Activated gamma-delta T cell treated with anti-CD3 and anti-CD28 coated beads, Interleukin-2, amount 50 U/mL, for 16 hours (primary cell): ENCODE data around the gene UXS1.
A peak's percentile ranks its signal among the peaks of the same experiment; 100 is the strongest.
"Not testable (repeated sequence)": the region's sequence is repeated elsewhere in the genome, so short reads cannot be mapped to it uniquely, and the experiment has no call there.

ENCODE experiments used
- DNase-seq: peaks from one replicate; pipeline ENCODE4 v3.0.0-alpha.2; 2020; ENCODE audit warnings: low read depth

Gene UXS1

DNA sequence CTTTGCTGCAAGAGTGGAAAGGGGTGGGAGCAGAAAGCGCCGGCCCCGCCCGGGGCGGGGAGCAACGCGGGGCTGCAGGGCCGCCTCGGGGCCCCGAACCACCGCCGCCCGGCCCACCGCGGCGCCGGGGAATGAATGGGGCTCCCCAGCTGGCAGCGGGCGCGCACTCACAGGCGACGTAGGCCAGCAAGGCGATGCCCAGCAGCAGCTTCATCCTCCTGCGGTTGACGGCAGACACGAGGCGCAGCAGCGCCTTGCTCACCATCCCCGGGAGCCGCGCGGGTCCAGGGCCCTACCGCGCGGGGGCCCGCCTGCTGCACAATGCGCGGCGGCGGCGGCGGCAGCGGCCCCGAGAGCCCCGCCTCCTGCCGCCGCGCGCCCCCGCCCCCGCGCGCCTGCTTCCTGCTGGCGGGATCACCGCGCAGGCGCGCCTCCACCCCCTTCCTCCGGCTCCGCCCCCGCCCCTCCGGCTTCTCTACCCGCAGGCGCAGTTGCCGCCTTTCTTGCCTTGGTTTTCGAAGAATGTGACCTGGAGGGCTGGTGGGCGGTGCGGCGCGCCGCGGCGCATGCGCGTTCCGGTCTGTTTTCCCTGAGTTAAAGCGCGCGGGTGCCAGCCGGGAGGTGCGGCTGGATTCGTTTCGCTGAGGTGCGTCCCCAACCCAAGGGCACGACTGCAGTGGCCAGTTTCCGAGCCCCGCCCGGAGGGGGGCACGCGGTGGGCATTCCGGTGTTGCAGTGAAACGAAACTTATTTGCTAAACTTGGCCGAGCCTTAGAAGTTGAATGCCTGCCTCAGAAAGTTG, at the start of gene UXS1:
Gene UXS1, minus strand, starts transcription at position 325 of the 802 bp plus-strand sequence. Its CDS starts 60 bp downstream, at position 265.
- DNase-seq, result peak; percentile 97

DNA sequence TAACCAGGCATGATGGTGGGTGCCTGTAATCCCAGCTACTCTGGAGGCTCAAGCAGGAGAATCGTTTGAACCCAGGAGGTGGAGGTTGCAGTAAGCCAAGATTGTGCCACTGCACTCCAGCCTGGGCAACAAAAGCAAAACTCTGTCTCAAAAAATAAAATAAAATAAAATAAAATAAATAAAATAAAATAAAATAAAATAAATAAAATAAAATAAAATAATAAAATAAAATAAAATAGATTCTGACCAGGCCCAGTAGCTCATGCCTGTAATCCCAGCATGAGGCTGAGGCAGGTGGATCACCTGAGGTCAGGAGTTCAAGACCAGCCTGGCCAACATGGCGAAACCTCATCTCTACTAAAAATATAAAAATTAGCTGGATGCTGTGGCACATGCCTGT, 45.4 kb upstream of the UXS1 start:
- not testable (repeated sequence) for DNase-seq

DNA sequence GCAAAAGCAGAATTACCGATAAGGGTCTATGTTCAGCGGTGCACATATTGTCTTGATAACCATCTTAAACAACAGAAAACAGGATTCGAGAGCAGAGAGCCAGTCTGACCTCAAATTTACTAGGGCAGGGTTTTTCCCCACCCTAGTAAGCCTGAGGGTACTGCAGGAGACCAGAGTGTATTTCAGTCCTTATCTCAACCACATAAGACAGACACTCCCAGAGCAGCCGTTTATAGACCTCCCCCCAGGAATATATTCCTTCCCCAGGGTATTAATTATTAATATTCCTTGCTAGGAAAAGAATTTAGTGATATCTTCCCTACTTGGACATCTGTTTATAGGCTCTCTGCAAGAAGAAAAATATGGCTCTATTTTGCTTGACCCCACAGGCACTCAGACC, 41.3 kb upstream of the UXS1 start:
- DNase-seq, result not testable (repeated sequence)

DNA sequence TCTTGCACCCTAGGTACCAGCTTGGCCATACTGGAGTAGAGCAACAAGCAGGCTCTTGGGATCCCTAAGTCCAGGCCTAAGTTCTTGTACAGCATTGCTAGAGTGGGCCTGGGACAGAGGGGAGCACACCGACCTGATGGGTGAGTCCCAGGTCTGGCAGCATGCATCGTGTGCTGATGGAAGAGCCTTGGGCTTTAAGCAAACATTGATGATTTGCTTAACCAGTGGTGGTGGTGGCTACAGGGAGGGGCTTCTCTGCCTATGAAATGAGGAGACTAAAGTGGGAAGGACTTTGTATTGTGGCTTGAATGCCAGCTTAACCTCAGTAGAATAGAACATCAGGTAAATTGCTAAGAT, 39.2 kb upstream of the UXS1 start:
- no peak for DNase-seq

- no peak for DNase-seq
Observed at GRCh38 chr2:106232638-106233349, 38.7 kb upstream of the UXS1 start.

GRCh38 chr2:106223347-106223746, 29.2 kb upstream of the UXS1 start:
- no peak for DNase-seq

DNA sequence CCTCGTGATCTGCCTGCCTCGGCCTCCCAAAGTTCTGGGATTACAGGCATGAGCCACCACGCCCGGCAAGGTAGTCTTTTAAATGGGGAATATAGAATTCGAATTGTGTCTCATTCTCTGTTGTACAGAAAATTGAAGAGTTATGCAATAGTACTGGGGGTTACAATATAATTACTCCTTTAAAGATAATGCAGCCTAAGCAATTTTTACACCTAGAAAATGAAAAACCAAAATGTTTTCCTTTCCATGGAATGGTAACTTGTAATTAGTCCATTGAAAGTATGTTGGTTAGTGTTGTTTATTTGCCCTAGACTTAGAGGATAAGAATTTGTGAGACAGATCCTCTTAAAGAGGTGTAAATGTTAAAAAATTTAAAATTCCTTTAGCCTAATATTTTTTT, 28.0 kb upstream of the UXS1 start:
- DNase-seq, result not testable (repeated sequence)

- DNase-seq, result no peak
Observed at GRCh38 chr2:106219813-106220212, 25.7 kb upstream of the UXS1 start.

DNA sequence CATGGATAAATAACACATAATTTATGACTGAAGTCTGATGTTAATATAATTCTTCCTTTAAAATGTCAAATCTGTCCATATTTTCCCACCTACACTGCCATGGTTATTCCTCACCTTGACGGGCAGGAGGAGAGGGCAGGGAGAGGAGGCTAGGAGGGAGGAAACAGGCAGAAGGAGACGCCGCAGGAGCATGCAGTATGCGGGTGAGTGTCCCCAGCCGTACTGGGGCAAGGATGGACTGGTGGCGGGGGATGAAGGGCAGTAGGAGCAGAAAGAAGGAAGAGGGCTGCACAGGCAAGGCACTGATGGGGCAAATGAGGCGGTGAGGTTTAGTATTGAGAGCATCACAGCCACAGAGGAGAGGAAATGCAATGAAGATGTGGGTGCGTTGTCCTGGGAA, 25.1 kb upstream of the UXS1 start:
- not testable (repeated sequence) for DNase-seq

- DNase-seq, result no peak
Observed at GRCh38 chr2:106208874-106209273, 14.8 kb upstream of the UXS1 start.

GRCh38 chr2:106208399-106208798, 14.3 kb upstream of the UXS1 start:
- no peak for DNase-seq

DNA sequence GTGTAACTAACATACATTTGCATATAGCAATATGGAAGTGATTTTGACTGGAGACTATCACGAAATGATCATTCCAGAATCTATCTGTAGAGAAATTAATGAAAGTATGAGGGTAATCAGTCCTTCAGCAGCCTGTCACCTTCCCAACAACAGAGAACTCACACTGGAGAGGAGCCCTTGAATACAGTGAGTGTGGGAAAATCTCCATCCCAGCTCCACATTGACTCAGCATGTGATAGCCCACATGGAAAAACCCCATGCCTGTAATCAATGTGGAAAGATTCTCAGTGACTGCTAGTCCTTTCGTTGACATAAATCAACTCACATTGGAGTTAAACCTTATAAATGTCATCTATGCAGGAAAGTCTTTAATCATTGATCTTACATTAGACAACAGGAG, 13.1 kb upstream of the UXS1 start:
- no peak for DNase-seq

GRCh38 chr2:106205488-106205887, 11.4 kb upstream of the UXS1 start:
- no peak for DNase-seq

DNA sequence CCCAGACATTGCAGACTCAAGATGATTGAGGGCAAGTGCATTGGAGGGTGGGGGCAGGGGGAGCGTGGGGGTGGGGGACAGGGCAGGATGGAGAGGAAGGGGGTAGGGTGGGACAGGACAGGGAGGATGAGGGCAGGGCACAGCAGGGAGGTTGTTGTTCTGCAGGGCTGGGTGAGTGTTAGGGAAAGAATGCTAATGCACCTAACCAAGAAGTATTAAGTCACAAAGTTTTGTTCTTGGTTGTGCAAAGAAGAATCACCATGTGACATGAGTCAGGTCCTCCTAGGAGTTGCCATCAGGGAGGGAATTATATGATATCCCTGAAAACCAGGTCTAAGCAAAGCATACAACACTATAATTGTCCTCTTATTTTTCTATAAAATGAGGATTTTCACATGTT, 10.4 kb upstream of the UXS1 start:
- not testable (repeated sequence) for DNase-seq

DNA sequence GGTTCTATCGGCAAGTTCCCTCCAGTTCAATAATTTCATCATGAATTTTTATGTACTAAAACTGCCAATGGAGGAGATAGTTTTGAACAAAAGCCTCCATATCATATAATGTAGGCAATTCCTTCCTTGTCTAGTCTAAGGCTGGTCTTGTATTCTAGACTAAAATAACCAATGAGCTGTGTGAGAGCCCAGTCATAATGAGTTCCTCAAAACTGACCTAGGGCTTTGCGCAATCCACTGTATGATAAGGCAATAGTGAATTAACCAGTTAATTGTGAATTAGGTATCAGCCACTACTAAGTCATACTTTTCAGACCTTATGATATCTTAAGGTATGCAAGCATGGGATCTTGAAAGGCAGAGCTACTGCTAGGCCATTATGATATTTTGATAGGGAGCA, 7.6 kb upstream of the UXS1 start:
- DNase-seq, result no peak

- no peak for DNase-seq
Observed at GRCh38 chr2:106197878-106198277, 3.8 kb upstream of the UXS1 start.

DNA sequence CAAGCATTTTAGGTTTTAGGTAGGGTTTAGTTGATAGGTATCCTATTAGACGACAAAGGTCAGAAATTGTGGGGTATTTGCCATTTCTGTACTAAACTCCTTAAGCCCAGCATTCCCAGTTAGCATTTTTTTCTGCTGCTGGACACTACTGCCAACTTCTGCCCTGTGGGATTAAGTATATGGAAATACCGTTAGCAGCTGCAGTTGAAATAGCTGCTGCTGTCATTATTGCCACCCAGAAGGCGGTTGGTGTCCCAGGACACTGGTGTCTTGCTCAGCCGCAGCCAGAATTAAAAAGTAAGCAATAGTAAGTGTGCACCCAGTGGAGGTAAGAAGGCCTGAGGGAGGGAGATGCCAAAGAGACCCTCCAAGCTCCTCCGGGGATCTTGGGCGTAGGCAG, 1.9 kb upstream of the UXS1 start:
- no peak for DNase-seq

DNA sequence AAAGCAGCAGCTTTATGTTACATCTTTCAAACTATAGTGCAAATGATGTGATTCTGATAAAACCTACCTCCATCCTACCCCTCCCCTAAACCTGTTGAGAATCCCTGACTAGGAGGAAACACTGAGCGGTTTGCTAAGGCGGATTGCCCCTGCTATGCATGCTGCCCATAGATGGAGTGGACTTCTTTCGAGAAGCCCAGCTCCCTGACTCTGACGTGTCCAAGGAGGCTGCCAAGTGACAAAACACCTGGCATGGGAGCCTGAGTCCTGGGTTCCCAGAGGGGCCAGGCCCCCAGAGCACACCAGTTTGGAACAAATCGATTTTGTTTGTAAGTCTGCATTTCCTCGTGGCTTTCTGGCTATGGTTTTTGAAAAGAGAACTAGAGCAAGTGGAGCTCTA, 1.4 kb upstream of the UXS1 start:
- no peak for DNase-seq

DNA sequence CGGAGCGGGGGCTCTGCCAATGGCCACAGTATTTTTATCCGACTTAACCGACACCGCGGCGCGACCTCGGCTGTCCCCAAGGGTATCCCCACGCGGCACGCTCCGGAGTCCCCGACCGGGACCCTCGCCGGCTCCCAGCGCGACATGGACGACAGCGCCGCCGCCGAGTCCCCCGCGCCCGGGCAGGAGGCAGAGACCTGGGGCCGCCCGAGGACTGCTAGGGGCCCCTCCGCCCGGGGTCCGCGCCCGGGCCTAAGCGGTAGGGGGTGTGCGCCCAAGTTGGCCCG, 468 bp downstream of the UXS1 start:
- no peak for DNase-seq

GRCh38 chr2:106192752-106193689, 1.1 kb downstream of the UXS1 start:
- peak; percentile 6 for DNase-seq

GRCh38 chr2:106191511-106192016, 2.5 kb downstream of the UXS1 start:
- DNase-seq, result no peak

GRCh38 chr2:106189764-106190468, 4.2 kb downstream of the UXS1 start:
- DNase-seq, result no peak
